K562 (cell line): ENCODE results near the gene BPI. TPM values are rescaled to one million over a fixed set of nuclear protein-coding genes. Genes with fewer than 3 reads are reported as not detected.

Experiments used
- ATAC-seq: fragments of 200-7000 bp; cut with Tn5 transposase; 3 replicates; pipeline ENCODE4 v1.9.1; 2020; ENCODE audit warnings: moderate library complexity
- BruUV-seq: library from RNA; stranded (reverse); fragments of 400-500 nt; replicated peaks from 2 replicates; lab custom pipeline; 2021; lab: Mats Ljungman, UMichigan
- CTCF ChIA-PET: fragments of 300-600 bp; formaldehyde crosslinking; extraction: SDS; loops from one replicate; lab custom pipeline; 2021; ENCODE audit warnings: low intra/inter-chr PET ratio; lab: Yijun Ruan, JAX
- POLR2A ChIA-PET: fragments of 300-600, 350-650 bp; sonication (Branson Sonifier 250); formaldehyde crosslinking; extraction: SDS; loops from one replicate; lab custom pipeline; 2021; ENCODE audit warnings: antibody characterized with exemption, inconsistent platforms; lab: Yijun Ruan, JAX
- DNase-seq, 4 experiments: peaks; one replicate each; pipeline versions ENCODE4 v3.0.0 to v3.0.0-alpha.2; 2011 to 2018; ENCODE audit warnings: low spot score in 3 of 4, mixed read lengths in 3 of 4; ENCODE audit errors: extremely low read depth in 1 of 4
- FAIRE-seq: peaks from 2 replicates; lab custom pipeline; 2011; peaks lifted over from hg19 to GRCh38; lab: Jason Lieb, UNC
- H2AFZ ChIP-seq: 2 replicates; pipeline ENCODE4 v1.6.0; 2011; ENCODE audit warnings: low read depth, low read length, control low read depth, inconsistent platforms
- H3K27ac ChIP-seq: fragments of 200-600 bp; 3 replicates; pipeline ENCODE4 v1.8.0; 2011; ENCODE audit warnings: low read depth, mild to moderate bottlenecking, control low read depth, inconsistent platforms, low read length, moderate library complexity, mixed read lengths; ENCODE audit errors: extremely low read depth
- H3K27me3 ChIP-seq, 2 experiments: fragments of 300-600 bp in 1 of 2; 2 replicates in 1 of 2; 3 replicates in 1 of 2; pipeline versions ENCODE4 v1.6.0 to v1.8.0; 2011; ENCODE audit warnings: inconsistent platforms in 2 of 2, low read length in 2 of 2, mild to moderate bottlenecking in 1 of 2, mixed read lengths in 1 of 2, moderate library complexity in 1 of 2; ENCODE audit not compliant: control insufficient read depth in 2 of 2, insufficient read depth in 2 of 2
- H3K36me3 ChIP-seq: fragments of 300-600 bp; 3 replicates; pipeline ENCODE4 v1.8.0; 2011; ENCODE audit warnings: mild to moderate bottlenecking, low read length, inconsistent platforms; ENCODE audit not compliant: control insufficient read depth, insufficient read depth
- H3K4me1 ChIP-seq, 2 experiments: fragments of 200-600 bp in 1 of 2; replicated peaks in 1 of 2; 2 replicates in 1 of 2; 3 replicates in 1 of 2; pipeline versions ENCODE4 v1.5.1 to v1.8.0; 2011; ENCODE audit warnings: inconsistent platforms in 2 of 2, low read length in 2 of 2, mild to moderate bottlenecking in 1 of 2, mixed read lengths in 1 of 2, moderate library complexity in 1 of 2; ENCODE audit not compliant: control insufficient read depth in 2 of 2, insufficient read depth in 2 of 2
- H3K4me2 ChIP-seq: 2 replicates; pipeline ENCODE4 v1.6.1; 2011; ENCODE audit warnings: low read length, control low read depth, inconsistent platforms, mixed read lengths; ENCODE audit not compliant: insufficient read depth
- H3K4me3 ChIP-seq: fragments of 200-600 bp; sonication (generic), shearing (Covaris generic); 2 replicates; pipeline ENCODE4 v1.5.1; 2016; ENCODE audit warnings: control low read depth, inconsistent platforms
- H3K79me2 ChIP-seq: fragments of 200-600 bp; 3 replicates; pipeline ENCODE4 v1.8.0; 2011; ENCODE audit warnings: low read length, inconsistent platforms; ENCODE audit not compliant: control insufficient read depth, insufficient read depth
- H3K9ac ChIP-seq, 2 experiments: 2 replicates each; pipeline versions ENCODE4 v1.6.0 to v1.6.1; 2011; ENCODE audit warnings: low read depth in 2 of 2, low read length in 2 of 2, control low read depth in 1 of 2, inconsistent platforms in 1 of 2, mild to moderate bottlenecking in 1 of 2, mixed read lengths in 1 of 2; ENCODE audit not compliant: insufficient read depth in 1 of 2
- H3K9me1 ChIP-seq: one replicate; pipeline ENCODE4 v1.6.0; 2011; ENCODE audit warnings: inconsistent platforms, mild to moderate bottlenecking, low read length, moderate library complexity; ENCODE audit not compliant: control insufficient read depth, insufficient read depth
- H3K9me3 ChIP-seq: replicated peaks from 2 replicates; pipeline ENCODE4 v1.5.1; 2011; ENCODE audit warnings: low read depth, low read length, inconsistent platforms; ENCODE audit not compliant: control insufficient read depth, insufficient read depth
- H4K20me1 ChIP-seq: replicated peaks from 2 replicates; pipeline ENCODE4 v1.6.1; 2011; ENCODE audit warnings: low read length, inconsistent platforms, mixed read lengths; ENCODE audit not compliant: control insufficient read depth, insufficient read depth
- ARHGAP35 ChIP-seq: fragments of 450-650 bp; IDR thresholded peaks from 2 replicates; pipeline ENCODE4 v1.6.1; 2018; ENCODE audit not compliant: partially characterized antibody
- ARID1B ChIP-seq: fragments of 450-650 bp; IDR thresholded peaks from 2 replicates; pipeline ENCODE4 v1.6.1; 2016; ENCODE audit warnings: antibody characterized with exemption, mild to moderate bottlenecking, inconsistent platforms
- CC2D1A ChIP-seq: fragments of 450-650 bp; IDR thresholded peaks from 2 replicates; pipeline ENCODE4 v1.6.1; 2017; ENCODE audit warnings: mild to moderate bottlenecking
- CHD1 ChIP-seq: fragments of 200-600 bp; sonication (generic); IDR thresholded peaks from one replicate; pipeline ENCODE4 v1.6.1; 2012; ENCODE audit warnings: mild to moderate bottlenecking, moderate library complexity, low read length, inconsistent platforms
- CHD2 ChIP-seq: IDR thresholded peaks from 2 replicates; pipeline ENCODE4 v1.6.1; 2011; ENCODE audit warnings: low read depth, low read length
- DPF2 ChIP-seq: fragments of 450-650 bp; IDR thresholded peaks from 2 replicates; pipeline ENCODE4 v1.6.1; 2016
- ETV6 ChIP-seq, 3 experiments: fragments of 150-350 bp in 1 of 3; sonication (generic) in 1 of 3; formaldehyde crosslinking in 1 of 3; IDR thresholded peaks; 2 replicates each; pipeline versions ENCODE4 v1.6.1 to v1.8.0; 2014 to 2022; ENCODE audit warnings: borderline replicate concordance in 2 of 3, low read depth in 2 of 3, antibody characterized with exemption in 1 of 3, low read length in 1 of 3, mild to moderate bottlenecking in 1 of 3, missing genetic modification reagents in 1 of 3
- FOSL1 ChIP-seq: fragments of 200-800 bp; sonication (Bioruptor generic); conservative IDR thresholded peaks from 2 replicates; pipeline ENCODE4 v1.6.1; 2016; ENCODE audit warnings: missing genetic modification characterization, missing compliant biosample characterization
- FOXP1 ChIP-seq: sonication (generic); formaldehyde crosslinking; IDR thresholded peaks from 2 replicates; pipeline ENCODE4 v1.8.0; 2022; ENCODE audit warnings: mild to moderate bottlenecking, missing genetic modification reagents
- MTF1 ChIP-seq: fragments of 250-450 bp; sonication (Bioruptor Pico); IDR thresholded peaks from 2 replicates; pipeline ENCODE4 v1.9.0; 2021; ENCODE audit warnings: moderate library complexity, mild to moderate bottlenecking, inconsistent platforms, borderline replicate concordance
- NR2C1 ChIP-seq, 2 experiments: fragments of 450-650 bp; IDR thresholded peaks; 2 replicates each; pipeline ENCODE4 v1.6.1; 2017; ENCODE audit warnings: mild to moderate bottlenecking in 2 of 2, antibody characterized with exemption in 1 of 2, inconsistent platforms in 1 of 2, missing compliant biosample characterization in 1 of 2, missing genetic modification characterization in 1 of 2
- NR4A1 ChIP-seq, 2 experiments: fragments of 250-450 bp in 1 of 2; fragments of 450-650 bp in 1 of 2; sonication (Bioruptor Pico) in 1 of 2; IDR thresholded peaks; 2 replicates each; pipeline versions ENCODE4 v1.4.0 to v1.6.1; 2016 to 2020; ENCODE audit warnings: mild to moderate bottlenecking in 2 of 2, missing compliant biosample characterization in 1 of 2, missing genetic modification characterization in 1 of 2, moderate library complexity in 1 of 2
- RFX5 ChIP-seq: IDR thresholded peaks from 2 replicates; pipeline ENCODE4 v1.6.1; 2011; ENCODE audit warnings: low read depth, mild to moderate bottlenecking, improper control_type of control experiment, low read length
- SMC3 ChIP-seq: conservative IDR thresholded peaks from 2 replicates; pipeline ENCODE4 v1.6.1; 2011; ENCODE audit warnings: low read depth, low read length, improper control_type of control experiment; ENCODE audit not compliant: insufficient read depth
- TOE1 ChIP-seq, 2 experiments: fragments of 450-650 bp in 1 of 2; sonication (generic) in 1 of 2; formaldehyde crosslinking in 1 of 2; IDR thresholded peaks; 2 replicates each; pipeline versions ENCODE4 v1.7.1 to v1.8.0; 2016 to 2022; ENCODE audit warnings: borderline replicate concordance in 2 of 2, mild to moderate bottlenecking in 2 of 2, antibody characterized with exemption in 1 of 2, inconsistent platforms in 1 of 2, low read depth in 1 of 2, missing genetic modification reagents in 1 of 2, moderate library complexity in 1 of 2
- ZNF24 ChIP-seq: fragments of 450-650 bp; IDR thresholded peaks from 2 replicates; pipeline ENCODE4 v1.6.1; 2016
- WGBS: fragments of 100-300 bp; shearing (Covaris generic); methylation state at CpG from one replicate; pipeline ENCODE4 v1.1.6; 2016; ENCODE audit warnings: low coverage, mixed read lengths; ENCODE audit not compliant: insufficient coverage; ENCODE audit errors: missing lambda C conversion rate; 5-methylcytosine and 5-hydroxymethylcytosine counted together
- in situ Hi-C: fragments of 300-500 bp; cut with MboI; formaldehyde crosslinking; loops from 4 replicates; pipeline ENCODE4 v1.15.0; 2018; ENCODE audit warnings: inconsistent platforms, mixed read lengths
- intact Hi-C: fragments of 100-400 bp; cut with micrococcal nuclease; formaldehyde crosslinking; loops from 2 replicates; pipeline ENCODE4 v1.14.2; 2022
- polyA plus RNA-seq, 8 experiments: library from polyadenylated mRNA; depleted of rRNA in 4 of 8; stranded (reverse) in 5 of 8; unstranded in 3 of 8; fragments of >200 nt; fragmentation: Nextera tagmentation in 2 of 8; fragmentation: Illumina TruSeq in 1 of 8; extraction: Ambion mirVana in 2 of 8; extraction: Trizol in 1 of 8; gene quantifications; 2 replicates each; pipeline versions ENCODE4 v1.2.1 to v1.2.3, GENCODE V29; 2011 to 2014; ENCODE audit warnings: inconsistent platforms in 1 of 8, missing spikeins in 1 of 8
- total RNA-seq, 7 experiments: library from RNA; depleted of rRNA in 6 of 7; stranded (reverse); fragments of >200 nt in 6 of 7; fragmentation: Illumina TruSeq in 2 of 7; extraction: Trizol in 2 of 7; gene quantifications; 2 replicates each; pipeline versions ENCODE4 v1.2.1 to v1.2.3, GENCODE V29; 2011 to 2021; ENCODE audit warnings: low replicate concordance in 1 of 7
- TF ChIP-seq, protein P1 (sequence below): sonication (generic); formaldehyde crosslinking; IDR thresholded peaks from 2 replicates; pipeline ENCODE4 v1.8.1; 2023; ENCODE audit warnings: mild to moderate bottlenecking, missing genetic modification reagents
- TF ChIP-seq, protein P2 (sequence below): fragments of 450-650 bp; conservative IDR thresholded peaks from 2 replicates; pipeline ENCODE4 v1.6.1; 2016; ENCODE audit warnings: missing genetic modification characterization, low read depth, mild to moderate bottlenecking, missing compliant biosample characterization, moderate library complexity

BPI gene
- total and polyA plus RNA-seq, 9 of the 15 experiments (the other 6 are each of a cell fraction or from before 2014, with no cell fraction given), result not detected

DNA sequence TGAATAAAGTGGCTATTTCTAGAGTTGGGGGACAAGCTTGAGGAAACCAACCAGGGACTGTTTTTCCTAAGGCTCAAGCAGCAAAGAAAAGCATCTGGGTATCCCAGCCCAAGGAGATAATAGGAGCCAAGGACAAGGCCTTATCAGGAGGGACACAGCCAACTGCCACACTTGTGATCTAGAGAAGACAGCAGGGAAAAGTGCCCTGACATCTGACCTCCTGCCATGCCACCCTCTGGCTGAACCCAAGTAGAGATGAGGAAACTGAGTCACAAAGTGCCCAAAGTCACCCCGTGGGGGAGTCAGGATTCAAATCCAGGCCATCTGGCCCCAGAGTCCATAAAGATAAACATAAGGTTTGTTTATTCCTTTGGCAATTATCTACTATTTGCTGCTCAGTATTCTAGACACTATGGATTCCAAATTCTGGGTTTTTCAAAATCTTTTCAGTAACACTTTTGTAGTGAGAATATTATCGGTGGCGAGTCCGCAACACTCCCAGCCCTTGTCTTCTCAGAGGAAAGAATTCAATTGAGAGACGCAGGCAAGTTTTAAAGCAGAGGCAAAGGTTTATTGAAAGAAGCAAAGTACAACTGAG lies 38.9 kb downstream of the BPI start:
- Histone ChIP-seq H3K4me2 (peak overlapping the region; percentile 64), H3K27ac (peak overlapping the region; percentile 71), H2AFZ (peak overlapping the region; percentile 90), H3K36me3 (no peaks in the 10 kb centered on the region), H3K27me3 (no peaks in the 10 kb centered on the region; a peak in 1 of 5 replicates), H3K4me1 (peaks cover 20 to 25% of the 10 kb centered on the region in 2 experiments), H4K20me1 (no peaks in the 10 kb centered on the region), H3K9me1 (no peaks in the 10 kb centered on the region), H3K9ac (peak overlapping the region in 1 of 2 experiments; percentile 41; a peak in 1 of 4 replicates), H3K79me2 (no peaks in the 10 kb centered on the region), H3K4me3 (no peak overlapping the region), H3K9me3 (peaks cover 8% of the 10 kb centered on the region)
- DNase-seq, result peak; percentile 24 to 49 (median 34)
- no TSS peak for BruUV-seq
- ChIA-PET POLR2A (interaction anchor here (0.7 to 0.9 kb wide), 2 partner anchors 12 to 16 kb away, joined by 3 to 4 read pairs; no protein-coding TSS in a partner anchor), CTCF (interaction anchor here (0.6 to 1.1 kb wide), 2 partner anchors 65 to 371 kb away, joined by 3 read pairs; no protein-coding TSS in a partner anchor)
- 26% methylated on average over 5 of the region's 5 CpGs for WGBS
- peak; percentile 61 for FAIRE-seq
- in situ Hi-C loops (loop anchor here (5.0 kb wide), 1 partner anchor 69 kb away; no protein-coding TSS in a partner anchor), intact Hi-C loops (no loop called here)
- peak; percentile 29; the same call in 2 of the 3 replicates for ATAC-seq
- TF ChIP-seq TOE1 (IDR thresholded peaks at IDR 0.05; ENCODE audit: borderline replicate concordance) (no peak), TOE1 (CRISPR knock-in tag; IDR thresholded peaks at IDR 0.05; ENCODE audit: borderline replicate concordance, low read depth) (no peak), FOSL1 (tag) (no peak; the same call in 1 of the 2 replicates), ARID1B (peak; percentile 79), NR2C1 (IDR thresholded peaks at IDR 0.05) (0 out of 2 replicates have a peak, but pooled peaks have one; percentile 35), NR2C1 (tag; IDR thresholded peaks at IDR 0.05) (peak; percentile 75; the same call in 1 of the 2 replicates), ETV6 (IDR thresholded peaks at IDR 0.05; ENCODE audit: borderline replicate concordance in 1 of 2, low read depth in 2 of 2, low read length in 1 of 2) (no peak), ETV6 (CRISPR knock-in tag; IDR thresholded peaks at IDR 0.05; ENCODE audit: borderline replicate concordance) (no peak), MTF1 (CRISPR knock-in tag) (no peak), FOXP1 (CRISPR knock-in tag) (no peak), CHD1 (no peak), ARHGAP35 (no peak), CHD2 (no peak), NR4A1 (CRISPR knock-in tag; IDR thresholded peaks at IDR 0.05) (no peak), NR4A1 (tag; IDR thresholded peaks at IDR 0.05) (peak; percentile 48; the same call in 1 of the 2 replicates), ZNF24 (no peak), CC2D1A (no peak), DPF2 (peak; percentile 61; the same call in 1 of the 2 replicates), RFX5 (no peak), SMC3 (no peak)
- TF ChIP-seq, protein P1, sequence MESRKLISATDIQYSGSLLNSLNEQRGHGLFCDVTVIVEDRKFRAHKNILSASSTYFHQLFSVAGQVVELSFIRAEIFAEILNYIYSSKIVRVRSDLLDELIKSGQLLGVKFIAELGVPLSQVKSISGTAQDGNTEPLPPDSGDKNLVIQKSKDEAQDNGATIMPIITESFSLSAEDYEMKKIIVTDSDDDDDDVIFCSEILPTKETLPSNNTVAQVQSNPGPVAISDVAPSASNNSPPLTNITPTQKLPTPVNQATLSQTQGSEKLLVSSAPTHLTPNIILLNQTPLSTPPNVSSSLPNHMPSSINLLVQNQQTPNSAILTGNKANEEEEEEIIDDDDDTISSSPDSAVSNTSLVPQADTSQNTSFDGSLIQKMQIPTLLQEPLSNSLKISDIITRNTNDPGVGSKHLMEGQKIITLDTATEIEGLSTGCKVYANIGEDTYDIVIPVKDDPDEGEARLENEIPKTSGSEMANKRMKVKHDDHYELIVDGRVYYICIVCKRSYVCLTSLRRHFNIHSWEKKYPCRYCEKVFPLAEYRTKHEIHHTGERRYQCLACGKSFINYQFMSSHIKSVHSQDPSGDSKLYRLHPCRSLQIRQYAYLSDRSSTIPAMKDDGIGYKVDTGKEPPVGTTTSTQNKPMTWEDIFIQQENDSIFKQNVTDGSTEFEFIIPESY (CRISPR knock-in tag), result no peak
- TF ChIP-seq, protein P2, sequence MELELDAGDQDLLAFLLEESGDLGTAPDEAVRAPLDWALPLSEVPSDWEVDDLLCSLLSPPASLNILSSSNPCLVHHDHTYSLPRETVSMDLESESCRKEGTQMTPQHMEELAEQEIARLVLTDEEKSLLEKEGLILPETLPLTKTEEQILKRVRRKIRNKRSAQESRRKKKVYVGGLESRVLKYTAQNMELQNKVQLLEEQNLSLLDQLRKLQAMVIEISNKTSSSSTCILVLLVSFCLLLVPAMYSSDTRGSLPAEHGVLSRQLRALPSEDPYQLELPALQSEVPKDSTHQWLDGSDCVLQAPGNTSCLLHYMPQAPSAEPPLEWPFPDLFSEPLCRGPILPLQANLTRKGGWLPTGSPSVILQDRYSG (tag), result peak; percentile 50; the same call in 1 of the 2 replicates
